HEK293 (cell line): ENCODE data around the gene SLC11A2.

Source experiments
- CTCF ChIA-PET: fragments of 350-600 bp; formaldehyde crosslinking; extraction: SDS; loops from one replicate; lab custom pipeline; 2021; ENCODE audit warnings: antibody characterized with exemption; lab: Yijun Ruan, JAX
- POLR2A ChIA-PET: fragments of 300-600 bp; formaldehyde crosslinking; extraction: SDS; loops from one replicate; lab custom pipeline; 2020; ENCODE audit warnings: antibody characterized with exemption, inconsistent platforms; lab: Yijun Ruan, JAX
- H3K27ac ChIP-seq: fragments of 200-500 bp; sonication (Bioruptor generic); 2 replicates; pipeline ENCODE4 v1.5.1; 2014; ENCODE audit warnings: low read depth, low read length, control low read depth, inconsistent platforms; ENCODE audit errors: extremely low read depth
- H3K36me3 ChIP-seq, 2 experiments: fragments of 200-500 bp in 1 of 2; sonication (Bioruptor generic) in 1 of 2; 1 replicate in 1 of 2; 2 replicates in 1 of 2; pipeline ENCODE4 v1.5.1; 2014 to 2017; ENCODE audit warnings: inconsistent platforms in 2 of 2, low read length in 2 of 2; ENCODE audit not compliant: control insufficient read depth in 2 of 2, insufficient read depth in 1 of 2
- H3K4me1 ChIP-seq: fragments of 200-500 bp; sonication (Bioruptor generic); 2 replicates; pipeline ENCODE4 v1.5.1; 2014; ENCODE audit warnings: mild to moderate bottlenecking, low read length, inconsistent platforms; ENCODE audit not compliant: control insufficient read depth, insufficient read depth
- H3K4me3 ChIP-seq: 2 replicates; pipeline ENCODE4 v1.5.1; 2011; ENCODE audit warnings: low read depth, mild to moderate bottlenecking, control low read depth, low read length, moderate library complexity
- H3K9me3 ChIP-seq: fragments of 200-500 bp; sonication (Bioruptor generic); 2 replicates; pipeline ENCODE4 v1.5.1; 2014; ENCODE audit warnings: low read depth, low read length, inconsistent platforms; ENCODE audit not compliant: control insufficient read depth, insufficient read depth
- FEZF1 ChIP-seq: fragments of 450-650 bp; formaldehyde crosslinking; IDR thresholded peaks from 2 replicates; pipeline ENCODE4 v1.5.1; 2016; ENCODE audit warnings: missing biosample characterization, missing genetic modification characterization
- GLIS1 ChIP-seq: fragments of 450-650 bp; formaldehyde crosslinking; IDR thresholded peaks from 2 replicates; pipeline ENCODE4 v1.5.1; 2016; ENCODE audit warnings: missing biosample characterization, missing genetic modification characterization
- KLF10 ChIP-seq: fragments of 450-650 bp; IDR thresholded peaks from 2 replicates; pipeline ENCODE4 v1.5.1; 2018; ENCODE audit warnings: missing biosample characterization, mild to moderate bottlenecking, missing genetic modification characterization
- KLF16 ChIP-seq: fragments of 450-650 bp; formaldehyde crosslinking; IDR thresholded peaks from 2 replicates; pipeline ENCODE4 v1.5.1; 2017; ENCODE audit warnings: missing biosample characterization, missing genetic modification characterization
- PRDM1 ChIP-seq: fragments of 450-650 bp; formaldehyde crosslinking; IDR thresholded peaks from 2 replicates; pipeline ENCODE4; 2016; ENCODE audit warnings: missing biosample characterization, missing genetic modification characterization
- PRDM4 ChIP-seq: fragments of 450-650 bp; formaldehyde crosslinking; IDR thresholded peaks from 2 replicates; pipeline ENCODE4 v1.5.1; 2017; ENCODE audit warnings: missing biosample characterization, missing genetic modification characterization
- SCRT2 ChIP-seq: fragments of 450-650 bp; formaldehyde crosslinking; IDR thresholded peaks from 2 replicates; pipeline ENCODE4 v1.5.1; 2016; ENCODE audit warnings: missing biosample characterization, missing genetic modification characterization
- ZBTB17 ChIP-seq: fragments of 450-650 bp; formaldehyde crosslinking; IDR thresholded peaks from 2 replicates; pipeline ENCODE4 v1.5.1; 2016; ENCODE audit warnings: missing biosample characterization, missing genetic modification characterization
- ZNF175 ChIP-seq: fragments of 450-650 bp; formaldehyde crosslinking; IDR thresholded peaks from 2 replicates; pipeline ENCODE4 v1.5.1; 2016; ENCODE audit warnings: missing biosample characterization, missing genetic modification characterization
- ZNF350 ChIP-seq: fragments of 450-650 bp; formaldehyde crosslinking; IDR thresholded peaks from 2 replicates; pipeline ENCODE4 v1.5.0; 2017; ENCODE audit warnings: missing biosample characterization, mild to moderate bottlenecking, missing genetic modification characterization
- ZNF366 ChIP-seq: fragments of 450-650 bp; formaldehyde crosslinking; conservative IDR thresholded peaks from 2 replicates; pipeline ENCODE4 v1.5.1; 2016; ENCODE audit warnings: missing biosample characterization, missing genetic modification characterization
- ZNF433 ChIP-seq: fragments of 450-650 bp; formaldehyde crosslinking; IDR thresholded peaks from 2 replicates; pipeline ENCODE4 v1.5.1; 2016; ENCODE audit warnings: missing biosample characterization, missing genetic modification characterization, low read depth
- ZNF529 ChIP-seq: fragments of 450-650 bp; formaldehyde crosslinking; IDR thresholded peaks from 2 replicates; pipeline ENCODE4 v1.5.1; 2017; ENCODE audit warnings: missing genetic modification characterization, missing biosample characterization; ENCODE audit not compliant: insufficient replicate concordance
- ZNF560 ChIP-seq: fragments of 450-650 bp; formaldehyde crosslinking; IDR thresholded peaks from 2 replicates; pipeline ENCODE4 v1.5.1; 2017; ENCODE audit warnings: missing biosample characterization, missing genetic modification characterization, borderline replicate concordance
- ZNF561 ChIP-seq: fragments of 450-650 bp; IDR thresholded peaks from 2 replicates; pipeline ENCODE4 v1.5.1; 2018; ENCODE audit warnings: missing biosample characterization, missing genetic modification characterization, borderline replicate concordance
- ZNF629 ChIP-seq: fragments of 450-650 bp; formaldehyde crosslinking; IDR thresholded peaks from 2 replicates; pipeline ENCODE4 v1.5.1; 2017; ENCODE audit warnings: missing biosample characterization, missing genetic modification characterization
- ZNF76 ChIP-seq: fragments of 450-650 bp; formaldehyde crosslinking; IDR thresholded peaks from 2 replicates; pipeline ENCODE4; 2016; ENCODE audit warnings: low read depth, missing biosample characterization, missing genetic modification characterization, borderline replicate concordance
- ZSCAN18 ChIP-seq: fragments of 450-650 bp; formaldehyde crosslinking; IDR thresholded peaks from 2 replicates; pipeline ENCODE4 v1.5.1; 2016; ENCODE audit warnings: missing biosample characterization, missing genetic modification characterization
- TF ChIP-seq, protein P1 (sequence below): fragments of 450-650 bp; IDR thresholded peaks from 2 replicates; pipeline ENCODE4 v1.5.1; 2018; ENCODE audit warnings: missing biosample characterization, mild to moderate bottlenecking, missing genetic modification characterization
- TF ChIP-seq, protein P2 (sequence below): IDR thresholded peaks from 2 replicates; pipeline ENCODE4 v1.6.1; 2011; ENCODE audit warnings: mild to moderate bottlenecking, low read depth, low read length, borderline replicate concordance
- TF ChIP-seq, protein P3 (sequence below): fragments of 450-650 bp; formaldehyde crosslinking; IDR thresholded peaks from 2 replicates; pipeline ENCODE4 v1.5.1; 2017; ENCODE audit warnings: missing biosample characterization, missing genetic modification characterization
- TF ChIP-seq, protein P4 (sequence below): fragments of 450-650 bp; formaldehyde crosslinking; IDR thresholded peaks from 2 replicates; pipeline ENCODE4 v1.5.1; 2016; ENCODE audit warnings: missing biosample characterization, missing genetic modification characterization

SLC11A2 gene

GRCh38 chr12:51075390-51075789 is 49.2 kb upstream of the SLC11A2 start:
- no peak for TF ChIP-seq KLF10
- TF ChIP-seq ZNF433: no peak
- TF ChIP-seq, protein P1, sequence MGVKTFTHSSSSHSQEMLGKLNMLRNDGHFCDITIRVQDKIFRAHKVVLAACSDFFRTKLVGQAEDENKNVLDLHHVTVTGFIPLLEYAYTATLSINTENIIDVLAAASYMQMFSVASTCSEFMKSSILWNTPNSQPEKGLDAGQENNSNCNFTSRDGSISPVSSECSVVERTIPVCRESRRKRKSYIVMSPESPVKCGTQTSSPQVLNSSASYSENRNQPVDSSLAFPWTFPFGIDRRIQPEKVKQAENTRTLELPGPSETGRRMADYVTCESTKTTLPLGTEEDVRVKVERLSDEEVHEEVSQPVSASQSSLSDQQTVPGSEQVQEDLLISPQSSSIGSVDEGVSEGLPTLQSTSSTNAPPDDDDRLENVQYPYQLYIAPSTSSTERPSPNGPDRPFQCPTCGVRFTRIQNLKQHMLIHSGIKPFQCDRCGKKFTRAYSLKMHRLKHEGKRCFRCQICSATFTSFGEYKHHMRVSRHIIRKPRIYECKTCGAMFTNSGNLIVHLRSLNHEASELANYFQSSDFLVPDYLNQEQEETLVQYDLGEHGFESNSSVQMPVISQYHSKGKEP (tag by site-specific recombination): no peak
- TF ChIP-seq ZNF529: no peak
- no peak for TF ChIP-seq ZNF175 (tag by site-specific recombination)
- TF ChIP-seq, protein P2, sequence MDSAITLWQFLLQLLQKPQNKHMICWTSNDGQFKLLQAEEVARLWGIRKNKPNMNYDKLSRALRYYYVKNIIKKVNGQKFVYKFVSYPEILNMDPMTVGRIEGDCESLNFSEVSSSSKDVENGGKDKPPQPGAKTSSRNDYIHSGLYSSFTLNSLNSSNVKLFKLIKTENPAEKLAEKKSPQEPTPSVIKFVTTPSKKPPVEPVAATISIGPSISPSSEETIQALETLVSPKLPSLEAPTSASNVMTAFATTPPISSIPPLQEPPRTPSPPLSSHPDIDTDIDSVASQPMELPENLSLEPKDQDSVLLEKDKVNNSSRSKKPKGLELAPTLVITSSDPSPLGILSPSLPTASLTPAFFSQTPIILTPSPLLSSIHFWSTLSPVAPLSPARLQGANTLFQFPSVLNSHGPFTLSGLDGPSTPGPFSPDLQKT: no peak
- no peak for TF ChIP-seq ZNF561 (tag by site-specific recombination)
- no peak for TF ChIP-seq ZNF629 (tag by site-specific recombination)
- TF ChIP-seq SCRT2 (tag by site-specific recombination): no peak
- Histone ChIP-seq H3K36me3 (peaks cover 19 to 36% of the 10 kb centered on the region in 2 experiments; a peak in 2 of 3 replicates), H3K4me1 (peaks cover 5% of the 10 kb centered on the region; the same call in 1 of the 2 replicates), H3K27ac (no peak overlapping the region), H3K9me3 (no peaks in the 10 kb centered on the region), H3K4me3 (no peak overlapping the region)
- POLR2A ChIA-PET: no interaction called here
- CTCF ChIA-PET: no interaction called here

DNA sequence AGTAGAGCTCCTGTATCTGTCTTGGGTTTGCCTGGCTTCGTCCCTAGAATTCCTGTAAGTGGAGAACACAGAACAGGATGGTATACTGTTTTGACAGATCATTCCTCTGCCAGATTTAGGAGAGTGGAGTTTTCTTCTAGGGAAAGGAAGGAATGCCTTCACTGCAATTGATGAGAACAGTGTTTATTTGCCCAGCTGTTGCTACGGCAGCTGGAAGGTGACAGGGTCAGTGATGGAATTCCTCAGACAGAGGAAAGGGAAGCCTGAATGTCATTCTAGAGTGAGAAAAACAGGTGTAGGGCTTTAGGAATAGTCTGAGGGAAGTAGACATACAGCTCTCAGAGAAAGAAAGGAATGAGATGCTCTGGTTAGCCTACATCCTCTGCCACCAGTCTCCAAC is 45.5 kb upstream of the SLC11A2 start:
- TF ChIP-seq ZSCAN18 (no peak), PRDM1 (tag by site-specific recombination) (peak; percentile 52; the same call in 1 of the 2 replicates), ZNF560 (tag by site-specific recombination) (no peak), ZNF350 (no peak)
- POLR2A ChIA-PET: interaction anchor here (0.9 kb wide), 1 partner anchor 12 kb away, joined by 3 read pairs; the partner anchor contains the start of gene CSRNP2
- Histone ChIP-seq H3K4me1 (no peaks in the 10 kb centered on the region), H3K9me3 (no peaks in the 10 kb centered on the region), H3K27ac (no peak overlapping the region), H3K4me3 (no peak overlapping the region), H3K36me3 (peaks cover 34 to 63% of the 10 kb centered on the region in 2 experiments; a peak in 2 of 3 replicates)
- CTCF ChIA-PET: no interaction called here

DNA sequence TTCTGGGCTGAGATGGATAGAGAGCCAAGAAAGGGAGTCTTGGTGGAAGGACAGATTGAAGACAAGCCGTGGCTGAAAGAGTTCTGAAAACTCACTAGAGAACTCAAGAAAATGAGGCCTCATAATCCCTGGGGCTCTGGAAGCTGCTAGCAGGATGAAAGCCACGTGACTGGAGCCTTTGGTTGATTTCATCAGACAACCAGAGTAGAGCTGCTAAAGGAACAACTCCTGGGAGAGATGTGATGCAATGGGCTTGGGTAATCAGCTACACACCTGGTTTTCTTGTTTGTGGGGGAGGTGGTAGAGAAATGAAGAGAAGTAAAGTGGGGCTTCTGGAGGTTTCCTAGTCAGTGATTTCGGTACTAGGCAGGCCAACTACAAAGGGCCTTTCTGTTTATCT is 43.8 kb upstream of the SLC11A2 start:
- Histone ChIP-seq H3K36me3 (peaks cover 33 to 72% of the 10 kb centered on the region in 2 experiments; a peak in 2 of 3 replicates), H3K4me1 (no peaks in the 10 kb centered on the region), H3K27ac (no peak overlapping the region), H3K4me3 (no peak overlapping the region), H3K9me3 (no peaks in the 10 kb centered on the region)
- POLR2A ChIA-PET: interaction anchor here (2.2 kb wide), 1 partner anchor 13 kb away, joined by 8 read pairs; the partner anchor contains the start of gene CSRNP2
- CTCF ChIA-PET: interaction anchor here (0.8 kb wide), 1 partner anchor 331 kb away, joined by 3 read pairs; no protein-coding TSS in a partner anchor
- peak; percentile 58 for TF ChIP-seq ZBTB17 (tag by site-specific recombination)
- peak; percentile 43; the same call in 1 of the 2 replicates for TF ChIP-seq GLIS1 (tag by site-specific recombination)
- 0 out of 2 replicates have a peak, but pooled peaks have one; percentile 18 for TF ChIP-seq ZNF366
- TF ChIP-seq ZNF76 (tag by site-specific recombination): no peak
- peak; percentile 81 for TF ChIP-seq FEZF1 (tag by site-specific recombination)
- TF ChIP-seq KLF16 (tag by site-specific recombination): no peak
- TF ChIP-seq, protein P3, sequence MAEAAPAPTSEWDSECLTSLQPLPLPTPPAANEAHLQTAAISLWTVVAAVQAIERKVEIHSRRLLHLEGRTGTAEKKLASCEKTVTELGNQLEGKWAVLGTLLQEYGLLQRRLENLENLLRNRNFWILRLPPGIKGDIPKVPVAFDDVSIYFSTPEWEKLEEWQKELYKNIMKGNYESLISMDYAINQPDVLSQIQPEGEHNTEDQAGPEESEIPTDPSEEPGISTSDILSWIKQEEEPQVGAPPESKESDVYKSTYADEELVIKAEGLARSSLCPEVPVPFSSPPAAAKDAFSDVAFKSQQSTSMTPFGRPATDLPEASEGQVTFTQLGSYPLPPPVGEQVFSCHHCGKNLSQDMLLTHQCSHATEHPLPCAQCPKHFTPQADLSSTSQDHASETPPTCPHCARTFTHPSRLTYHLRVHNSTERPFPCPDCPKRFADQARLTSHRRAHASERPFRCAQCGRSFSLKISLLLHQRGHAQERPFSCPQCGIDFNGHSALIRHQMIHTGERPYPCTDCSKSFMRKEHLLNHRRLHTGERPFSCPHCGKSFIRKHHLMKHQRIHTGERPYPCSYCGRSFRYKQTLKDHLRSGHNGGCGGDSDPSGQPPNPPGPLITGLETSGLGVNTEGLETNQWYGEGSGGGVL (tag by site-specific recombination): 0 out of 2 replicates have a peak, but pooled peaks have one; percentile 6
- TF ChIP-seq PRDM4 (tag by site-specific recombination): 0 out of 2 replicates have a peak, but pooled peaks have one; percentile 28
- TF ChIP-seq, protein P4, sequence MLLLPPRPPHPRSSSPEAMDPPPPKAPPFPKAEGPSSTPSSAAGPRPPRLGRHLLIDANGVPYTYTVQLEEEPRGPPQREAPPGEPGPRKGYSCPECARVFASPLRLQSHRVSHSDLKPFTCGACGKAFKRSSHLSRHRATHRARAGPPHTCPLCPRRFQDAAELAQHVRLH (tag by site-specific recombination): no peak
